ENCODE results near the gene PLTP. TPM values are rescaled to one million over a fixed set of nuclear protein-coding genes. Genes with fewer than 3 reads are reported as not detected.

Gene PLTP
- total and polyA plus RNA-seq, 2 of the 13 experiments (the other 11 are each of a cell fraction or from before 2014, with no cell fraction given), result 16.9 to 28.6 TPM

DNA sequence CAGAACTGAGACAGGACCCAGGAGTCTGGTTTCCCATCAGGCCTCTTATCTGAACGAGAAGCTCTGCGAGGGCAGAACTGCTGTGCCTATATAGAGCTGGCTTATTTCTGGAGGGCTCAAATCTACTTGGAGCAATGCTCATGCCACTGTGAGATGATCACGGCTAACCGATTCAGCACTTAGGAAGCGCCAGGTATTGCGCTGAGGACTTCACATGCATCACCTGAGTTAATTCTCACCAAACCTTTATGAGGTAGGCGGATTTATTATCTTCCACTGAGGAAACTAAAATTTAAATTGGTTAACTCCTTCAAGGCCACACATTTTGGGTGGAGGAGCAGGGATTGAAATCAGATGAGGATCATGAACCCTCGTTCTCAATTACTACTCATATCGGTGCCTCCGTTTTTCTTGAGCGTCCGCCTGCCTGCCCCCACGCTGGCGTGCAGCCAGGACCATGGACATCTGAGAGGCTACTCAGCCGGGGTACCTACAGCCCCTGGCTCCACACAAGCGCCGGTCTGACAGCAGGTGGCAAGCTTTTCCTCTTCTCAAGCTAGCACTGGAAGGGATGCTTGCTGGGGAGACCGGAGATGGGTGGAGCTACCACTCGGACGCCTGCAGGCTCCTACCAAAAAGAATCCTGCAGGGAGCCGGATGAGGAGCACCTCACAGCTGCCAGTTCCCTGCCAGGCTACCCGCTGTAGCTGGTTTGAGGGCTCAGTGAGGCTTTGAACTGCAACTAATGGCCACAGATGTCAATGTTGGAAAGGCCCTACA lies 21.5 kb upstream of the PLTP start:
- Histone ChIP-seq H4K20me1 (ENCODE audit: insufficient read depth, low read length) (no peaks in the 10 kb centered on the region), H3K79me2 (ENCODE audit: insufficient read depth, low read length) (peaks cover 24% of the 10 kb centered on the region), H3K27me3 (ENCODE audit: control insufficient read depth in 1 of 2, insufficient read depth in 2 of 2, low read length in 2 of 2) (no peaks in the 10 kb centered on the region; a peak in 1 of 5 replicates), H3K4me2 (ENCODE audit: low read depth, low read length) (peak overlapping the region; percentile 97), H3K4me3 (replicated peaks in 1 of 3; ENCODE audit: insufficient read depth in 1 of 3, low read depth in 2 of 3, low read length in 3 of 3) (peak overlapping the region; percentile 92 to 97 (median 95)), H3K4me1 (ENCODE audit: insufficient read depth, low read length) (peaks cover 57% of the 10 kb centered on the region), H3K9ac (ENCODE audit: insufficient read depth, low read depth, low read length) (peak overlapping the region; percentile 100), H3K36me3 (replicated peaks in 1 of 2; ENCODE audit: control insufficient read depth in 1 of 2, insufficient read depth in 2 of 2, low read length in 2 of 2) (peaks cover 12 to 14% of the 10 kb centered on the region in 2 experiments; a peak in 4 of 5 replicates), H3K27ac (ENCODE audit: extremely low read length, insufficient read depth, low read length) (peak overlapping the region; percentile 97), H2AFZ (ENCODE audit: low read length) (no peak overlapping the region), H3K9me3 (ENCODE audit: low read length) (no peaks in the 10 kb centered on the region)
- WGBS (ENCODE audit: low lambda C conversion rate), result 32% methylated on average over 22 of the region's 22 CpGs
- CTCF ChIA-PET (ENCODE audit: low intra/inter-chr PET ratio, low total read pairs), result interaction anchor here (0.7 to 1.2 kb wide), 4 partner anchors 13 to 43 kb away, joined by 3 read pairs; no protein-coding TSS in a partner anchor
- POLR2A ChIA-PET, result interaction anchor here (0.7 to 5.9 kb wide), 20 partner anchors 9 to 589 kb away, joined by 3 to 201 read pairs (median 18); partner anchors contain the start of genes ACOT8, CTSA, NEURL2 and PLTP
- no TSS peak for BruUV-seq (replicated peaks)
- FAIRE-seq, result peak; percentile 60
- ATAC-seq, result peak; percentile 73
- peak; percentile 95 for DNase-seq (ENCODE audit: low spot score)
- intact Hi-C loops (cut with micrococcal nuclease; ENCODE audit: unreplicated experiment) (loop anchor here (2.0 to 5.0 kb wide), 4 partner anchors 39 to 101 kb away; partner anchors contain the start of genes ACOT8, CTSA, NEURL2 and SNX21), in situ Hi-C loops (cut with HindIII; ENCODE audit: extremely low pct_ligation_motif_present, low pct_unique_long_range_greater_than_20kb) (loop anchor here (5.0 kb wide), 1 partner anchor 41 kb away; the partner anchor contains the start of genes CTSA and NEURL2)
- TF ChIP-seq ZBTB14 (CRISPR knock-in tag; IDR thresholded peaks at IDR 0.05) (no peak), ZNF292 (CRISPR knock-in tag; IDR thresholded peaks at IDR 0.05; ENCODE audit: borderline replicate concordance, low read depth) (peak; percentile 82; the same call in 1 of the 2 replicates), POGZ (CRISPR knock-in tag; IDR thresholded peaks at IDR 0.05) (no peak), SP140L (CRISPR knock-in tag; IDR thresholded peaks at IDR 0.05; ENCODE audit: borderline replicate concordance) (no peak; the same call in 1 of the 2 replicates), LRRFIP1 (CRISPR knock-in tag; conservative IDR thresholded peaks at IDR 0.05) (no peak), ZNF256 (CRISPR knock-in tag; conservative IDR thresholded peaks at IDR 0.05) (no peak), TRIM22 (IDR thresholded peaks at IDR 0.05) (no peak)
- TF ChIP-seq, protein P1, sequence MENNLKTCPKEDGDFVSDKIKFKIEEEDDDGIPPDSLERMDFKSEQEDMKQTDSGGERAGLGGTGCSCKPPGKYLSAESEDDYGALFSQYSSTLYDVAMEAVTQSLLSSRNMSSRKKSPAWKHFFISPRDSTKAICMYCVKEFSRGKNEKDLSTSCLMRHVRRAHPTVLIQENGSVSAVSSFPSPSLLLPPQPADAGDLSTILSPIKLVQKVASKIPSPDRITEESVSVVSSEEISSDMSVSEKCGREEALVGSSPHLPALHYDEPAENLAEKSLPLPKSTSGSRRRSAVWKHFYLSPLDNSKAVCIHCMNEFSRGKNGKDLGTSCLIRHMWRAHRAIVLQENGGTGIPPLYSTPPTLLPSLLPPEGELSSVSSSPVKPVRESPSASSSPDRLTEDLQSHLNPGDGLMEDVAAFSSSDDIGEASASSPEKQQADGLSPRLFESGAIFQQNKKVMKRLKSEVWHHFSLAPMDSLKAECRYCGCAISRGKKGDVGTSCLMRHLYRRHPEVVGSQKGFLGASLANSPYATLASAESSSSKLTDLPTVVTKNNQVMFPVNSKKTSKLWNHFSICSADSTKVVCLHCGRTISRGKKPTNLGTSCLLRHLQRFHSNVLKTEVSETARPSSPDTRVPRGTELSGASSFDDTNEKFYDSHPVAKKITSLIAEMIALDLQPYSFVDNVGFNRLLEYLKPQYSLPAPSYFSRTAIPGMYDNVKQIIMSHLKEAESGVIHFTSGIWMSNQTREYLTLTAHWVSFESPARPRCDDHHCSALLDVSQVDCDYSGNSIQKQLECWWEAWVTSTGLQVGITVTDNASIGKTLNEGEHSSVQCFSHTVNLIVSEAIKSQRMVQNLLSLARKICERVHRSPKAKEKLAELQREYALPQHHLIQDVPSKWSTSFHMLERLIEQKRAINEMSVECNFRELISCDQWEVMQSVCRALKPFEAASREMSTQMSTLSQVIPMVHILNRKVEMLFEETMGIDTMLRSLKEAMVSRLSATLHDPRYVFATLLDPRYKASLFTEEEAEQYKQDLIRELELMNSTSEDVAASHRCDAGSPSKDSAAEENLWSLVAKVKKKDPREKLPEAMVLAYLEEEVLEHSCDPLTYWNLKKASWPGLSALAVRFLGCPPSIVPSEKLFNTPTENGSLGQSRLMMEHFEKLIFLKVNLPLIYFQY (CRISPR knock-in tag; IDR thresholded peaks at IDR 0.05; ENCODE audit: borderline replicate concordance), result peak; percentile 40; the same call in 1 of the 2 replicates
- TF ChIP-seq, protein P2, sequence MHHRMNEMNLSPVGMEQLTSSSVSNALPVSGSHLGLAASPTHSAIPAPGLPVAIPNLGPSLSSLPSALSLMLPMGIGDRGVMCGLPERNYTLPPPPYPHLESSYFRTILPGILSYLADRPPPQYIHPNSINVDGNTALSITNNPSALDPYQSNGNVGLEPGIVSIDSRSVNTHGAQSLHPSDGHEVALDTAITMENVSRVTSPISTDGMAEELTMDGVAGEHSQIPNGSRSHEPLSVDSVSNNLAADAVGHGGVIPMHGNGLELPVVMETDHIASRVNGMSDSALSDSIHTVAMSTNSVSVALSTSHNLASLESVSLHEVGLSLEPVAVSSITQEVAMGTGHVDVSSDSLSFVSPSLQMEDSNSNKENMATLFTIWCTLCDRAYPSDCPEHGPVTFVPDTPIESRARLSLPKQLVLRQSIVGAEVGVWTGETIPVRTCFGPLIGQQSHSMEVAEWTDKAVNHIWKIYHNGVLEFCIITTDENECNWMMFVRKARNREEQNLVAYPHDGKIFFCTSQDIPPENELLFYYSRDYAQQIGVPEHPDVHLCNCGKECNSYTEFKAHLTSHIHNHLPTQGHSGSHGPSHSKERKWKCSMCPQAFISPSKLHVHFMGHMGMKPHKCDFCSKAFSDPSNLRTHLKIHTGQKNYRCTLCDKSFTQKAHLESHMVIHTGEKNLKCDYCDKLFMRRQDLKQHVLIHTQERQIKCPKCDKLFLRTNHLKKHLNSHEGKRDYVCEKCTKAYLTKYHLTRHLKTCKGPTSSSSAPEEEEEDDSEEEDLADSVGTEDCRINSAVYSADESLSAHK (CRISPR knock-in tag; IDR thresholded peaks at IDR 0.05; ENCODE audit: borderline replicate concordance), result no peak

Measured in HepG2 (cell line).